ENCODE results near the gene P3H3. TPM values are rescaled to one million over a fixed set of nuclear protein-coding genes. Genes with fewer than 3 reads are reported as not detected.
A peak's percentile ranks its signal among the peaks of the same experiment; 100 is the strongest.

Gene P3H3
- total RNA-seq, 6 experiments from 2014 or later = 0.98 to 2.1 (median 1.5) TPM

- no peaks in the 10 kb centered on the region for H3K36me3 ChIP-seq
- no peak overlapping the region for H3K4me3 ChIP-seq
- intact Hi-C loops (cut with DNase I) = no loop called here
- 76% methylated on average over 2 of the region's 2 CpGs for WGBS (ENCODE audit: insufficient coverage, low coverage, low lambda C conversion rate, missing lambda C conversion rate)
- H3K27ac ChIP-seq = no peak overlapping the region
- DNase-seq (no peak), ATAC-seq (no peak)
- H3K9me3 ChIP-seq = no peaks in the 10 kb centered on the region
- H3K27me3 ChIP-seq = no peaks in the 10 kb centered on the region
- no peak for TF ChIP-seq CTCF (IDR thresholded peaks at IDR 0.05)
- TF ChIP-seq POLR2A (IDR thresholded peaks at IDR 0.05) = no peak
- H3K4me1 ChIP-seq = peaks cover 0 to 14% (median 5%) of the 10 kb centered on the region in 4 donors
Measured at GRCh38 chr12:6849427-6849826, 21.2 kb downstream of the P3H3 start.

DNA sequence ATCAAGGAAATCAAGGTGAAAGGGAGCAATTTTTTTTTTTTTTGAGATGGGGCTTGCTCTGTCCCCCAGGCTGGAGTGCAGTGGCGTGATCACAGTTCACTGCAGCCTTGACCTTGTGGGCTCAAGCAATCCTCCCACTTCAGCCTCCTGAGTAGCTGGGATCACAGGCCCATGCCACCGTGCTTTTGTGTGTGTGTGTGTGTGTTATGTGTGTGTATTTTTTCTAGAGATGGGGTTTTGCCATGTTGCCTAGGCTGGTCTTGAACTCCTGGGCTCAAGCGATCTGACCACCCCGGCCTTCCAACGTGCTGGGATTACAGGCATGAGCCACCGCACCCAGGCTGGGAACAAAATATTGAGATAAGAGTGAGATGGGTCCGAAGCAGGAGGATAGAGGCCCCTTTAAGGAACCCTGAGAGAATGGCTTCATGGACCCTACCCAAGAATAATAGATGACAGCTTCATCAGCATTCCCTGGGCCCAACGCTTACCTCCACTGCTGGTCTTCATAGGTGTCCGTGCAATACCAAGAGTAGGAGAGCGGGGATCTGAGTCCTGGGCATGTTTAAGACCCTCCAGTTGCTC, 21.9 kb downstream of the P3H3 start:
- no peak overlapping the region for H3K4me3 ChIP-seq
- DNase-seq = no peak
- H3K9me3 ChIP-seq = no peaks in the 10 kb centered on the region
- H3K36me3 ChIP-seq = no peaks in the 10 kb centered on the region
- 92% methylated on average over 9 of the region's 10 CpGs for WGBS (ENCODE audit: insufficient coverage, low coverage, low lambda C conversion rate, missing lambda C conversion rate)
- peaks cover 0 to 14% (median 5%) of the 10 kb centered on the region in 4 donors for H3K4me1 ChIP-seq
- H3K27me3 ChIP-seq = no peaks in the 10 kb centered on the region
- H3K27ac ChIP-seq = no peak overlapping the region
- no peak for TF ChIP-seq POLR2A (IDR thresholded peaks at IDR 0.05)
- TF ChIP-seq CTCF (IDR thresholded peaks at IDR 0.05) = no peak
- intact Hi-C loops (cut with DNase I) = no loop called here
- ATAC-seq = no peak

GRCh38 chr12:6850796-6851152, 22.6 kb downstream of the P3H3 start:
- H3K27me3 ChIP-seq = no peaks in the 10 kb centered on the region
- WGBS (ENCODE audit: insufficient coverage, low coverage, low lambda C conversion rate, missing lambda C conversion rate) = 0% methylated on average over 1 of the region's 16 CpGs
- H3K4me1 ChIP-seq = peaks cover 0 to 14% (median 5%) of the 10 kb centered on the region in 4 donors
- no peaks in the 10 kb centered on the region for H3K9me3 ChIP-seq
- TF ChIP-seq POLR2A (IDR thresholded peaks at IDR 0.05) (no peak), CTCF (IDR thresholded peaks at IDR 0.05) (no peak)
- no peak overlapping the region for H3K27ac ChIP-seq
- DNase-seq (peak in 2 of 3 donors; percentile 54 to 61), ATAC-seq (no peak)
- peak overlapping the region in 2 of 3 donors; percentile 74 to 78 for H3K4me3 ChIP-seq
- intact Hi-C loops (cut with DNase I) = no loop called here
- peaks cover 0 to 3% (median 0%) of the 10 kb centered on the region in 4 donors for H3K36me3 ChIP-seq

DNA sequence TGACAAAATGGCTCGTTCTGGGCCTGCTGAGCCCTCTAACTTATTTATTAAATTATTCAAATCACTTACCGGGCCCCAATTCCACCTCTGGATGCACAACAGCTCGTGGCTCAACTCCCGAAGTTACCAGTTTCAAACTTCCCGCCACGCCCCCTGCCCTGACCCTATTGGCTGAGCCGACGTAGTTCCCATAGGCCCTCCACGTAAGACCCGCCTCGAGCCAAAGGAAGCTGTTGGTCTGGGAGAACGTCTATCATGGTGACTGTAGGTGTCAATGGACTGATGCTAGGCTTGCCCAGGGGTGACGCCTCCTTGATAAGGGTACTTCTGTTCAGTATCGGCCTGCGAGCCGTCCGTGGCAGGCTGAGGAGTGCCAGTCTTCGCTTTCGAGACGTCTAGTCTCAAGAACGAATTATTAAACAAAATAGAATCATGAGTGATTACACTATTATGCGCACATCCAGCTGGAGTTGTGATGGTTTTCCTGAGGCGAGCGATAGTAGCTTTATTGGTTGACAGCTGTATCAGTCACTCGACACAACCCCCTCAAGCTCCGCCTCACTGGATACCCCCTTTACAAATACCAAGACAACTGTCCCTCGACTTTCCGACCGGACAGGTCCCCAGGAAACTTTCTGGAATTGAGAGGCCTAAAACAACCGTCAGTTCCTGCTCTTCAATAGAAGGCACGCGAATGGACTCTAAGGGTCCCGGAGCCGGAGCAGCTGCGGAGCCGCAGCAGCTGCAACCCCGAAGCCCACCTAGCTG, 23.1 kb downstream of the P3H3 start, which contains the start of gene CDCA3:
CDCA3 (minus strand) TSS at position 134 of the 768 bp plus-strand sequence. CDS start 334 bp downstream, outside the sequence.
- TF ChIP-seq CTCF (IDR thresholded peaks at IDR 0.05) (no peak), POLR2A (IDR thresholded peaks at IDR 0.05) (peak; percentile 90)
- Histone ChIP-seq H3K27me3 (no peaks in the 10 kb centered on the region), H3K9me3 (no peaks in the 10 kb centered on the region), H3K36me3 (peaks cover 0 to 9% (median 0%) of the 10 kb centered on the region in 4 donors), H3K4me3 (peak within 1 kb of the TSS; percentile 59 to 78 (median 74)), H3K27ac (peak within 1 kb of the TSS; percentile 90 to 94 (median 91)), H3K4me1 (peaks cover 0 to 14% (median 5%) of the 10 kb centered on the region in 4 donors)
- intact Hi-C loops (cut with DNase I) = no loop called here
- under 1% methylated on average over 26 of the region's 37 CpGs for WGBS (ENCODE audit: insufficient coverage, low coverage, low lambda C conversion rate, missing lambda C conversion rate)
- DNase-seq = peak; percentile 93 to 98 (median 97)
- peak; percentile 71 to 79 (median 76) for ATAC-seq
